Astrocyte of the spinal cord (primary cell): ENCODE results near the gene BAZ1B.
"Not testable (repeated sequence)": the region's sequence is repeated elsewhere in the genome, so short reads cannot be mapped to it uniquely, and the experiment has no call there.

Experiments
- DNase-seq: peaks from one replicate; pipeline ENCODE4 v3.0.0; 2011; ENCODE audit warnings: low read depth, low spot score
- H3K4me3 ChIP-seq: 2 replicates; pipeline ENCODE4 v1.5.1; 2011; ENCODE audit warnings: low read depth, mild to moderate bottlenecking, low read length, moderate library complexity
- CTCF ChIP-seq: IDR thresholded peaks from 2 replicates; pipeline ENCODE4 v1.5.1; 2012; ENCODE audit warnings: low read depth, mild to moderate bottlenecking, low read length, inconsistent platforms
- in situ Hi-C: cut with HindIII; loops from 2 replicates; pipeline ENCODE4 v1.10.0; 2017; ENCODE audit warnings: low sequenced_read_pairs

The BAZ1B gene

GRCh38 chr7:73539709-73540108 is 17.6 kb upstream of the BAZ1B start:
- H3K4me3 ChIP-seq, result no peak overlapping the region
- in situ Hi-C loops, result no loop called here
- no peak for TF ChIP-seq CTCF
- DNase-seq, result no peak

DNA sequence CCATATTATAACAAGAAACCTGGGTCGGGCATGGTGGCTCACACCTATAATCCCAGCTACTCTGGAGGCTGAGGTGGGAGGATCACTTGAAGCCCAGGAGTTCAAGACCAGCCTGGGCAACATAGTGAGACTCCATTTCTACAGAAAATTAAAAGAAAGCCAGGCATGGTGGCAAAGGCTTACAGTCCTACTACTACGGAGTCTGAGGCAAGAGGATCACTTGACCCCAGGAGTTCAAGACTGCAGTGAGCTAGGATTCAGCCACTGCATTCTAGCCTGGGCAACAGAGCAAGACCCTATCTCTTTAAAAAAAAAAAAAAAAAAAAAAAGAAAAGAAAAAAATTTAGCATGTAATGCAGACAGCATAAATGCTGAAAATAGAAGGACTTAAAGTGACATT is 16.4 kb upstream of the BAZ1B start:
- DNase-seq, H3K4me3 ChIP-seq, in situ Hi-C loops: not testable (repeated sequence)

DNA sequence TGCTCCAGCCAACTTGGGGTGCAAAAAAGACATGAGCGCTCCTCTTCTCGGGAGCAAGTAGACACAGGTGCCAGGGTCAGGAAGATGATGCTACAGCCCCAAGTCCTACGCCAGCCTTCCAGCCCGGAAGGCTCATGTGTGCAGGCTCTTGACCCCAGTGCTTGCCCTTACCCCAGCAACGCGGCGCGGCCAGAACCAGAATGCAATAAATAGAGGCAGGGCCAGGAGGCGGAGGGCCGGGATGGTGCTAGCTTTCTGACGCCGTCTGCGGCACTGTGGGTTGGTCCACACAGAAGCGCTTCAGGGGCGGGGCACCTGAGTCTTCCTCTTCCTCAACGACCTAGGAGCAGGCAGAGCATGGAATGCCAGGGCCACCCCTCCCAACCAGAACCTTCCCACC is 15.0 kb upstream of the BAZ1B start:
- no peak for DNase-seq
- in situ Hi-C loops, result no loop called here
- TF ChIP-seq CTCF, result no peak
- no peak overlapping the region for H3K4me3 ChIP-seq

- H3K4me3 ChIP-seq, result no peak overlapping the region
- DNase-seq, result no peak
- TF ChIP-seq CTCF, result no peak
- in situ Hi-C loops, result no loop called here
Measured at GRCh38 chr7:73536479-73536878, 14.4 kb upstream of the BAZ1B start.

- in situ Hi-C loops, DNase-seq, H3K4me3 ChIP-seq: not testable (repeated sequence)
Measured at GRCh38 chr7:73535918-73536317, 13.8 kb upstream of the BAZ1B start.

GRCh38 chr7:73533742-73534141 is 11.6 kb upstream of the BAZ1B start:
- no peak for TF ChIP-seq CTCF
- no peak for DNase-seq
- in situ Hi-C loops, result no loop called here
- no peak overlapping the region for H3K4me3 ChIP-seq

GRCh38 chr7:73532224-73532623 is 10.1 kb upstream of the BAZ1B start:
- no peak for TF ChIP-seq CTCF
- DNase-seq, result no peak
- in situ Hi-C loops, result no loop called here
- no peak overlapping the region for H3K4me3 ChIP-seq

GRCh38 chr7:73530800-73531199 is 8.7 kb upstream of the BAZ1B start:
- in situ Hi-C loops, result no loop called here
- H3K4me3 ChIP-seq, result no peak overlapping the region
- DNase-seq, result no peak
- no peak for TF ChIP-seq CTCF
